HG03354 (cell line): Measurements from ENCODE around the gene RHOF.

ENCODE experiments used
- ATAC-seq: cut with Tn5 transposase; IDR thresholded peaks from one replicate; pipeline ENCODE4 v1.9.1; 2021; ENCODE audit warnings: mild to moderate bottlenecking; ENCODE audit not compliant: unreplicated experiment, poor library complexity, severe bottlenecking

Gene RHOF

DNA sequence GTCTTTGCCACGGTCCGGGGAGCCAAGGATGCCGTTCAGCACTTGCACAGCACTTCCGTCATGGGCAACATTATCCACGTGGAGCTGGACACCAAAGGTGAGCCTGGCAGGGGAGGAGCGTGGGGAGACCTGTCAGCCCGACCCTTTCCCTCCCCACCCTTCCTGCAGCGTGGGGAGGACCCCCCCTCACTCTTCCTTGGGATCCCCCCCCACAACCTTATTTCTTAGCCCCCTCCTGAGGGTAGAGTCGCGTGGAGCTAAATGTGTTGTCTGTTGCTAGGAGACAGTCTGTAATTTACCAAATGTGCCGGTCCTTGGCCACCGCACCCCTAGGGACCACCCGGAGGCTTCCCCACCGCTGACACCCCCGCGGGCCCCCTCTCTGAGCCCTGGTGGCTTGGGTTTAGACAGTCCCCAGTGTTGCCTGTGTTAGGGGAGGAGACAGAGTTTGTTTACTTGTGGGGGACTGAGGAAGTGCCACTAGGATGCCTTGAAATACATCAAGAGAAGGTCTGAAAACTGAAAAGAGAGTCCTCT lies 12.6 kb upstream of the RHOF start:
- no peak for ATAC-seq

GRCh38 chr12:121805171-121806008 lies 11.9 kb upstream of the RHOF start:
- ATAC-seq = no peak

DNA sequence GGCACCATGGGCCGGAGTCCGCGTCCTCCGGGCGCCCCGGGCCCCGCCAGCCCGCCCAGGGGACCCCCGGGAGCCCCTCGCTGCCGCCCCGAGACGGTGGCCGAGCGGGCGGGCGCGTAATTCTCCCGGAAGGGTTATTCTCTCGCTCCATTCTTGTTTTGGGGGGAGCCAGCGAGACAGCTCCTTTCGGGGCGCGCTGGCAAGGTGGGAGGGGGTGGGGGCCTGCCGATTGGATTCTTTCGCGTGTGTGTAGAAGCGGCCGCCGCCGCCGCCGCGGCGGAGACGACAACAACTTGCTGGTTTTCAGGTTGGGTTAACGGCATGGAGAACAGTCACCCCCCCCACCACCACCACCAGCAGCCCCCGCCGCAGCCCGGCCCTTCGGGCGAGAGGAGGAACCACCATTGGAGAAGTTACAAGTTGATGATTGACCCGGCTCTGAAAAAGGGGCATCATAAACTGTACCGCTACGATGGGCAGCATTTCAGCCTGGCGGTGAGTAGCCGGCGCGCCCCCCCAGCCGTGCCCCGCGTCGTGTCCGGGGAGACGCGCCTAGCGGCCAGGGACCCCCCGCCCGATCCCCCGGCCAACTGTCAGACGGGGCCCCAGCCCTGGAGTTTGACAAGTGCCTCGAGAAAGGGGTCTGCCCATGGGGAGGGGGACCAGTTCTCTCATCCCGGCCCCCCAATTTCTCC lies 11.1 kb upstream of the RHOF start:
- no peak for ATAC-seq

DNA sequence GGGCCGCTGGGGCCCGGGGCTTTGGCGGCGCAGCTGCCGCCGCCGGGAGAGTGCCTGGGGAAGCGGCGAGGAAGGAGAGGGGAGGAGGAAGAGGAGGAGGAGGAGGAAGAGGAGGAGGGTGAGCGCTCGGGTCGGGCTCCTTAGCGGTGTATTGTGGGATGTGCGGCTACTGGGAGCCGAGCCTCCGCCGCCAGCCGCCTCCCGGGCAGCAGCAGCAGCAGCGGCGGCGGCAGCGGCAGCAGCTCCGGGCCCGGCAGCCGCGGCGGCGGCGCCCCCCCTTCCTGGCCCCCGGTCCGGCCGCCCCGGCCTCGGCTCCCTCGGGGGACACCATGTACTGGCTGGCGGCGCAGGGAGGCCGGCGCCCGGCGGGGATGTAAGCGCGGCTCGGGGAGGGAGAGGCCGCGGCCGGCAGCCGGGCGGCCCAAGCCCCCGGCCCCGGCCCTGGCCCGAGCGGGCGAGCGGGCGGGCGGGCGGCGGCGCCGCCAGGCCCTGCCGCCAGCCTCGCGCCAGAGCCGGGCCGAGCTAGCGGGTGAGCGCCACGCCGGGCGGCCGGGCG lies 10.5 kb upstream of the RHOF start, which contains the start of gene SETD1B:
SETD1B (plus strand) TSS at position 149 of the 556 bp plus-strand sequence. CDS start 729 bp downstream, outside the sequence.
- ATAC-seq = no peak

GRCh38 chr12:121802843-121803698 lies 9.6 kb upstream of the RHOF start:
- ATAC-seq = peak; percentile 47

GRCh38 chr12:121802485-121802842 lies 9.0 kb upstream of the RHOF start:
- no peak for ATAC-seq

GRCh38 chr12:121801595-121802484 lies 8.4 kb upstream of the RHOF start:
- no peak for ATAC-seq

DNA sequence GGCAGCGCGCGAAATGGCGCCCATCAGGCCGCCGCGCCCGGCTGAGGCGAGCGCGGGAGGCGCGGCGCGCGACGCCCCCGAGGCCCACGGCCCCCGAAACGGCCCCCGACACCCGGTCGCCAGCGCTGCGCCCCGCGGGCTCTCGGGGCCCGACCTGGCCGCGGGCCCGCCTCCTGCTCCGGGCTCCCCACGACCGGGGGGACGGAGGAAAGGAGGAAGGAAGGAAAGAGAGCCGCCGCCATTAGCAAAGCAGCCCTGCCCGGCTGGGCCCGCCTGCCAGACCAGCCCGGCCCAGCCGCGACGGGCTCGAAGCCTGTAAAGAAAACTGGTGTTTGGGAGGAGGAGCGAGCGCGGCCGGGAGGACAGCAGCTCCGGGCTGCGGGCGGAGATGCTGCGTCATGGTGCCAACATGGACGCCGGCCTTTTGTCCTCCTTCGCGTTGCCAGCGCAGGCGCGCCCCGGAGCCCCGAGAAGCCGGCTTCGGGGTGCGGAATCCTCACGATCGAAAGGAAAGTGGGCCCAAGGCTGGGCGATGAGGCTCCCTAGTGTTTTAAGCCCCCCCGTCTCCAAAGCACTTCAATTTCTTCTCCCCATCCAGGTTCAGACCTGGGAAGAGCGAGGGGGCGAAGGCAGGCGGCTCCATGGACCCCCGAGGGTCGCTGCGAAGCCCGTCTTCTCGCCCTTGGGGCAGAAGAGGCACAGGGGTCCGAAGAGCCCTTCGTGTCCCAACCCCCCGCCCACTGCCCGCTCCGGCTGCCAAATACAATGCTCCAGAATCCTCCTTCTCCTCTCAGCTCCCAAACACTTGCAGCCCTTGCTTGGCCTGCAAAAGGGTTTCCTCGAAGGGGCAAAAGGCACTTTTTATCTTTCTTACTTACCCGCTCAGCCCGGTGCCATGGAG lies 7.5 kb upstream of the RHOF start:
- no peak for ATAC-seq

- peak; percentile 26 for ATAC-seq
These were observed 6.6 kb upstream of the RHOF start for GRCh38 chr12:121799842-121800693.

- ATAC-seq = no peak
These were observed 5.8 kb upstream of the RHOF start for GRCh38 chr12:121799156-121799841.

GRCh38 chr12:121798787-121799155 lies 5.3 kb upstream of the RHOF start:
- no peak for ATAC-seq

- ATAC-seq = no peak
These were observed 4.7 kb upstream of the RHOF start for GRCh38 chr12:121797937-121798786.

GRCh38 chr12:121796855-121797751 lies 3.6 kb upstream of the RHOF start:
- ATAC-seq = no peak
